ENCODE results near the gene TRPM2. TPM values are rescaled to one million over a fixed set of nuclear protein-coding genes. Genes with fewer than 3 reads are reported as not detected.

TRPM2 gene
- total RNA-seq, 4 donors from 2014 or later: 0.40 to 6.9 (median 2.5) TPM

GRCh38 chr21:44365251-44365966 lies 12.0 kb downstream of the TRPM2 start:
- Histone ChIP-seq H3K27me3 (peaks cover 0 to 41% (median 0%) of the 10 kb centered on the region in 4 donors), H3K27ac (no peak overlapping the region), H3K4me1 (peaks cover 0 to 12% (median 0%) of the 10 kb centered on the region in 3 donors), H3K4me3 (no peak overlapping the region), H3K36me3 (no peaks in the 10 kb centered on the region), H3K9me3 (no peaks in the 10 kb centered on the region)
- TF ChIP-seq POLR2A (IDR thresholded peaks at IDR 0.05) (no peak), CTCF (IDR thresholded peaks at IDR 0.05) (no peak)
- WGBS, 2 donors: 77 to 88% methylated on average over 7 to 10 of the region's 18 CpGs
- no peak for DNase-seq
- intact Hi-C loops (cut with DNase I): no loop called here

GRCh38 chr21:44365967-44366585 lies 12.7 kb downstream of the TRPM2 start:
- no peaks in the 10 kb centered on the region for H3K9me3 ChIP-seq
- H3K27me3 ChIP-seq: peaks cover 0 to 48% (median 0%) of the 10 kb centered on the region in 4 donors
- 85 to 92% methylated on average over 17 to 19 of the region's 22 CpGs for WGBS, 2 donors
- H3K36me3 ChIP-seq: no peaks in the 10 kb centered on the region
- H3K27ac ChIP-seq: no peak overlapping the region
- no peak overlapping the region for H3K4me3 ChIP-seq
- no peak for TF ChIP-seq CTCF (IDR thresholded peaks at IDR 0.05)
- TF ChIP-seq POLR2A (IDR thresholded peaks at IDR 0.05): no peak
- intact Hi-C loops (cut with DNase I): no loop called here
- DNase-seq: no peak
- H3K4me1 ChIP-seq: peaks cover 0 to 13% (median 0%) of the 10 kb centered on the region in 3 donors

- Histone ChIP-seq H3K9me3 (no peaks in the 10 kb centered on the region), H3K36me3 (no peaks in the 10 kb centered on the region), H3K27ac (no peak overlapping the region), H3K27me3 (peaks cover 0 to 52% (median 0%) of the 10 kb centered on the region in 4 donors), H3K4me1 (peaks cover 0 to 13% (median 0%) of the 10 kb centered on the region in 3 donors), H3K4me3 (no peak overlapping the region)
- intact Hi-C loops (cut with DNase I): no loop called here
- WGBS, 2 donors: 80 to 85% methylated on average over 1 to 13 of the region's 28 CpGs
- TF ChIP-seq CTCF (IDR thresholded peaks at IDR 0.05) (no peak), POLR2A (IDR thresholded peaks at IDR 0.05) (no peak)
- no peak for DNase-seq
Measured at GRCh38 chr21:44366586-44367211, 13.3 kb downstream of the TRPM2 start.

GRCh38 chr21:44368711-44369446 lies 15.5 kb downstream of the TRPM2 start:
- DNase-seq: no peak
- Histone ChIP-seq H3K9me3 (no peaks in the 10 kb centered on the region), H3K4me3 (no peak overlapping the region), H3K27ac (no peak overlapping the region), H3K27me3 (peaks cover 0 to 60% (median 0%) of the 10 kb centered on the region in 4 donors), H3K36me3 (no peaks in the 10 kb centered on the region), H3K4me1 (peaks cover 0 to 13% (median 0%) of the 10 kb centered on the region in 3 donors)
- whole genome bisulfite sequencing, 2 donors: 35 to 61% methylated on average over 11 to 13 of the region's 35 CpGs
- intact Hi-C loops (cut with DNase I): no loop called here
- TF ChIP-seq POLR2A (IDR thresholded peaks at IDR 0.05) (no peak), CTCF (IDR thresholded peaks at IDR 0.05) (no peak)

All from esophagus squamous epithelium (tissue), 5 donors.